NCI-H1417 treated with DMSO at 0.1 percent for 48 hours (cell line): ENCODE measurements around the gene TRAPPC10.

Source experiments
- DNase-seq: peaks from one replicate; lab custom pipeline; 2025; lab: John Stamatoyannopoulos, UW

The TRAPPC10 gene

GRCh38 chr21:44011579-44012473 lies at the start of gene TRAPPC10:
Gene TRAPPC10, plus strand, starts transcription at chr21:44012309. Its CDS starts 185 bp downstream, at chr21:44012494.
- peak; percentile 13 for DNase-seq

GRCh38 chr21:43965911-43966585 lies 46.1 kb upstream of the TRAPPC10 start:
- no peak for DNase-seq

- DNase-seq, result no peak
These were observed 45.1 kb upstream of the TRAPPC10 start for GRCh38 chr21:43966946-43967512.

- no peak for DNase-seq
These were observed 44.1 kb upstream of the TRAPPC10 start for GRCh38 chr21:43967981-43968380.

GRCh38 chr21:43968410-43969114 lies 43.5 kb upstream of the TRAPPC10 start:
- DNase-seq, result no peak

- DNase-seq, result no peak
These were observed 43.0 kb upstream of the TRAPPC10 start for GRCh38 chr21:43969115-43969444.

GRCh38 chr21:43970551-43970950 lies 41.6 kb upstream of the TRAPPC10 start:
- DNase-seq, result no peak

GRCh38 chr21:43971201-43971991 lies 40.7 kb upstream of the TRAPPC10 start:
- DNase-seq, result no peak

- no peak for DNase-seq
These were observed 40.2 kb upstream of the TRAPPC10 start for GRCh38 chr21:43971992-43972255.

GRCh38 chr21:43972850-43973633 lies 39.1 kb upstream of the TRAPPC10 start:
- no peak for DNase-seq

GRCh38 chr21:43973634-43973955 lies 38.5 kb upstream of the TRAPPC10 start:
- no peak for DNase-seq

GRCh38 chr21:43974791-43975468 lies 37.2 kb upstream of the TRAPPC10 start:
- DNase-seq, result no peak

GRCh38 chr21:43975469-43976098 lies 36.5 kb upstream of the TRAPPC10 start:
- DNase-seq, result peak; percentile 7

- DNase-seq, result no peak
These were observed 35.4 kb upstream of the TRAPPC10 start for GRCh38 chr21:43976661-43977060.

GRCh38 chr21:43978060-43978459 lies 34.0 kb upstream of the TRAPPC10 start:
- no peak for DNase-seq

- DNase-seq, result no peak
These were observed 32.5 kb upstream of the TRAPPC10 start for GRCh38 chr21:43979654-43980053.

- no peak for DNase-seq
These were observed 30.8 kb upstream of the TRAPPC10 start for GRCh38 chr21:43981151-43981870.

GRCh38 chr21:43981871-43982210 lies 30.3 kb upstream of the TRAPPC10 start:
- no peak for DNase-seq

GRCh38 chr21:43982489-43983078 lies 29.5 kb upstream of the TRAPPC10 start:
- DNase-seq, result no peak
